SK-N-SH (cell line): ENCODE data around the gene RBM4B. TPM values are rescaled to one million over a fixed set of nuclear protein-coding genes. Genes with fewer than 3 reads are reported as not detected.

Source experiments
- CTCF ChIA-PET: fragments of 300-600, 350-600 bp; formaldehyde crosslinking; extraction: SDS; loops from one replicate; lab custom pipeline; 2021; lab: Yijun Ruan, JAX
- POLR2A ChIA-PET: fragments of 350-600 bp; sonication (Branson Sonifier 250); formaldehyde crosslinking; extraction: SDS; loops from one replicate; lab custom pipeline; 2020; ENCODE audit warnings: antibody characterized with exemption, inconsistent platforms; lab: Yijun Ruan, JAX
- DNase-seq: peaks from one replicate; pipeline ENCODE4 v3.0.0; 2012
- H2AFZ ChIP-seq: fragments of 200-600 bp; sonication (generic); 2 replicates; pipeline ENCODE4 v1.8.1; 2016; ENCODE audit warnings: antibody characterized with exemption, mild to moderate bottlenecking, low read depth
- H3F3A ChIP-seq: fragments of 200-600 bp; sonication (generic); replicated peaks from 2 replicates; pipeline ENCODE3; 2016; ENCODE audit warnings: antibody characterized with exemption, mild to moderate bottlenecking; ENCODE audit not compliant: insufficient read depth
- H3K27ac ChIP-seq, 2 experiments: fragments of 200-500 bp in 1 of 2; fragments of 200-600 bp in 1 of 2; sonication (Bioruptor generic) in 1 of 2; sonication (generic), shearing (Covaris generic) in 1 of 2; 2 replicates each; pipeline versions ENCODE4 v1.5.1 to v1.6.1; 2014 to 2016; ENCODE audit warnings: low read depth in 2 of 2, inconsistent platforms in 1 of 2, low read length in 1 of 2, mild to moderate bottlenecking in 1 of 2, mixed read lengths in 1 of 2
- H3K27me3 ChIP-seq: fragments of 200-600 bp; sonication (generic), shearing (Covaris generic); 2 replicates; pipeline ENCODE4 v1.6.1; 2016; ENCODE audit warnings: mixed run types; ENCODE audit not compliant: insufficient read depth
- H3K36me3 ChIP-seq, 2 experiments: fragments of 200-500 bp in 1 of 2; fragments of 200-600 bp in 1 of 2; sonication (Bioruptor generic) in 1 of 2; sonication (generic) in 1 of 2; replicated peaks in 1 of 2; 2 replicates each; pipeline versions ENCODE3 to v1.5.1; 2014 to 2016; ENCODE audit warnings: low read length in 1 of 2, mild to moderate bottlenecking in 1 of 2; ENCODE audit not compliant: insufficient read depth in 2 of 2, control insufficient read depth in 1 of 2
- H3K4me1 ChIP-seq, 2 experiments: fragments of 200-500 bp in 1 of 2; fragments of 200-600 bp in 1 of 2; sonication (Bioruptor generic) in 1 of 2; sonication (generic), shearing (Covaris generic) in 1 of 2; 2 replicates each; pipeline versions ENCODE4 v1.5.1 to v1.6.1; 2014 to 2016; ENCODE audit warnings: low read depth in 1 of 2, low read length in 1 of 2, mixed run types in 1 of 2; ENCODE audit not compliant: insufficient read depth in 2 of 2, control insufficient read depth in 1 of 2
- H3K4me2 ChIP-seq: fragments of 200-600 bp; sonication (generic), shearing (Covaris generic); 2 replicates; pipeline ENCODE4 v1.6.1; 2017; ENCODE audit warnings: mixed run types
- H3K4me3 ChIP-seq, 2 experiments: fragments of 200-500 bp in 1 of 2; fragments of 200-600 bp in 1 of 2; sonication (Bioruptor generic) in 1 of 2; sonication (generic), shearing (Covaris generic) in 1 of 2; 2 replicates each; pipeline versions ENCODE4 v1.5.1 to v1.8.1; 2014 to 2016; ENCODE audit warnings: low read depth in 2 of 2, inconsistent platforms in 1 of 2, low read length in 1 of 2, mild to moderate bottlenecking in 1 of 2, mixed read lengths in 1 of 2, moderate library complexity in 1 of 2
- H3K79me2 ChIP-seq: fragments of 200-600 bp; sonication (generic); 2 replicates; pipeline ENCODE4 v1.8.1; 2017; ENCODE audit warnings: mild to moderate bottlenecking; ENCODE audit not compliant: insufficient read depth
- H3K9ac ChIP-seq: fragments of 200-600 bp; sonication (generic); 2 replicates; pipeline ENCODE4 v1.6.1; 2017; ENCODE audit warnings: mixed run types
- H3K9me2 ChIP-seq: fragments of 200-600 bp; sonication (generic); 2 replicates; pipeline ENCODE4 v1.6.1; 2017; ENCODE audit warnings: mixed run types
- H3K9me3 ChIP-seq: fragments of 200-600 bp; sonication (generic); 2 replicates; pipeline ENCODE4 v1.6.1; 2017; ENCODE audit warnings: mixed run types, mild to moderate bottlenecking, moderate library complexity
- H4K20me1 ChIP-seq: fragments of 200-600 bp; sonication (generic); 2 replicates; pipeline ENCODE4 v1.6.1; 2017; ENCODE audit warnings: mild to moderate bottlenecking, mixed run types; ENCODE audit not compliant: insufficient read depth
- CHD2 ChIP-seq: fragments of 150-350 bp; IDR thresholded peaks from 2 replicates; pipeline ENCODE4 v1.6.1; 2018; ENCODE audit warnings: low read length; ENCODE audit not compliant: partially characterized antibody
- CTCF ChIP-seq: fragments of 200-600 bp; sonication (generic); IDR thresholded peaks from 2 replicates; pipeline ENCODE4 v1.6.1; 2017; ENCODE audit warnings: antibody characterized with exemption, mild to moderate bottlenecking, moderate library complexity
- RXRA ChIP-seq: IDR thresholded peaks from 2 replicates; pipeline ENCODE4 v1.4.0; 2012; ENCODE audit warnings: low read depth, mild to moderate bottlenecking, borderline replicate concordance
- SIN3A ChIP-seq: IDR thresholded peaks from 2 replicates; pipeline ENCODE4 v1.6.1; 2012; ENCODE audit warnings: low read depth, mild to moderate bottlenecking, low read length, moderate library complexity, borderline replicate concordance
- TEAD4 ChIP-seq: IDR thresholded peaks from 2 replicates; pipeline ENCODE4 v1.4.0; 2012; ENCODE audit warnings: mild to moderate bottlenecking, borderline replicate concordance; ENCODE audit not compliant: insufficient read depth
- USF1 ChIP-seq: IDR thresholded peaks from 2 replicates; pipeline ENCODE4 v1.4.0; 2012; ENCODE audit warnings: low read depth, borderline replicate concordance
- USF2 ChIP-seq: fragments of 150-350 bp; IDR thresholded peaks from 2 replicates; pipeline ENCODE4 v1.6.1; 2017; ENCODE audit warnings: antibody characterized with exemption, low read length, low read depth, borderline replicate concordance
- WGBS: methylation state at CpG from one replicate; pipeline ENCODE4 v1.1.6; 2017; ENCODE audit warnings: low lambda C conversion rate; 5-methylcytosine and 5-hydroxymethylcytosine counted together
- polyA plus RNA-seq, 3 experiments: library from polyadenylated mRNA; depleted of rRNA; stranded (reverse); fragments of >200 nt; gene quantifications; 2 replicates each; pipeline ENCODE4 v1.2.3, GENCODE V29; 2012

The RBM4B gene
- polyA plus RNA-seq, 1 of the 3 experiments (the other 2 are of a cell fraction): 31.1 TPM

- Histone ChIP-seq H3K27ac (no peak overlapping the region), H3K4me1 (no peaks in the 10 kb centered on the region), H3K9ac (no peak overlapping the region), H3K36me3 (peaks cover 7 to 52% of the 10 kb centered on the region in 2 experiments), H4K20me1 (peaks cover 53% of the 10 kb centered on the region), H3K4me3 (no peak overlapping the region), H3K27me3 (no peaks in the 10 kb centered on the region), H2AFZ (no peak overlapping the region), H3K4me2 (no peak overlapping the region), H3K79me2 (peaks cover 97% of the 10 kb centered on the region), H3K9me2 (no peaks in the 10 kb centered on the region), H3F3A (peaks cover 27% of the 10 kb centered on the region), H3K9me3 (no peaks in the 10 kb centered on the region)
- ChIA-PET POLR2A (interaction anchor here (0.7 to 1.3 kb wide), 2 partner anchors 14 to 62 kb away, joined by 3 to 5 read pairs; partner anchors contain the start of gene RBM4), CTCF (interaction anchor here (1.4 to 1.5 kb wide), 2 partner anchors 10 to 25 kb away, joined by 4 read pairs; partner anchors contain the start of gene RBM4B)
- 90% methylated on average over 6 of the region's 6 CpGs for WGBS
- DNase-seq: no peak
- no peak for TF ChIP-seq SIN3A
- TF ChIP-seq USF2: no peak
- TF ChIP-seq TEAD4: no peak
Measured at GRCh38 chr11:66653123-66653522, 24.6 kb downstream of the RBM4B start.

- ChIA-PET CTCF (interaction anchor here (1.3 to 1.5 kb wide), 3 partner anchors 10 to 26 kb away, joined by 3 to 4 read pairs (median 4); partner anchors contain the start of gene RBM4B), POLR2A (interaction anchor here (1.3 kb wide), 1 partner anchor 14 kb away, joined by 5 read pairs; the partner anchor contains the start of gene RBM4)
- no peaks in the 10 kb centered on the region for H3K4me1 ChIP-seq
- peaks cover 97% of the 10 kb centered on the region for H3K79me2 ChIP-seq
- DNase-seq: no peak
- no peak overlapping the region for H2AFZ ChIP-seq
- no peaks in the 10 kb centered on the region for H3K9me3 ChIP-seq
- no peak overlapping the region for H3K4me3 ChIP-seq
- TF ChIP-seq USF1: no peak
- TF ChIP-seq CHD2: no peak
- no peak for TF ChIP-seq TEAD4
- TF ChIP-seq CTCF: no peak
- TF ChIP-seq RXRA: no peak
- no peak overlapping the region for H3K9ac ChIP-seq
- no peak overlapping the region for H3K27ac ChIP-seq
- H3K4me2 ChIP-seq: no peak overlapping the region
- peaks cover 7 to 57% of the 10 kb centered on the region in 2 experiments for H3K36me3 ChIP-seq
- 99% methylated on average over 6 of the region's 7 CpGs for WGBS
- peaks cover 57% of the 10 kb centered on the region for H4K20me1 ChIP-seq
- peaks cover 30% of the 10 kb centered on the region for H3F3A ChIP-seq
- H3K27me3 ChIP-seq: no peaks in the 10 kb centered on the region
- H3K9me2 ChIP-seq: no peaks in the 10 kb centered on the region
Measured at GRCh38 chr11:66652651-66653050, 25.0 kb downstream of the RBM4B start.
